Keratinocyte (primary cell): ENCODE data around the gene ATP5F1D. TPM values are rescaled to one million over a fixed set of nuclear protein-coding genes. Genes with fewer than 3 reads are reported as not detected.

Experiments
- DNase-seq: peaks from one replicate; pipeline ENCODE4 v3.0.0-alpha.2; 2011; ENCODE audit warnings: low read depth, missing footprints, low spot score
- FAIRE-seq: peaks from 2 replicates; lab custom pipeline; 2011; peaks lifted over from hg19 to GRCh38; lab: Jason Lieb, UNC
- H2AFZ ChIP-seq: 2 replicates; pipeline ENCODE4 v1.6.0; 2012; ENCODE audit warnings: low read length, control low read depth, inconsistent platforms; ENCODE audit not compliant: control insufficient read depth
- H3K27ac ChIP-seq: 2 replicates; pipeline ENCODE4 v1.5.1; 2011; ENCODE audit warnings: low read length; ENCODE audit not compliant: control insufficient read depth, insufficient read depth
- H3K27me3 ChIP-seq: 3 replicates; pipeline ENCODE4 v1.6.0; 2011; ENCODE audit warnings: low read length; ENCODE audit not compliant: control insufficient read depth, insufficient read depth; ENCODE audit errors: extremely low read depth
- H3K36me3 ChIP-seq, 2 experiments: 2 replicates in 1 of 2; 3 replicates in 1 of 2; pipeline ENCODE4 v1.5.1; 2011; ENCODE audit warnings: low read length in 2 of 2, mild to moderate bottlenecking in 1 of 2; ENCODE audit not compliant: control insufficient read depth in 2 of 2, insufficient read depth in 2 of 2; ENCODE audit errors: extremely low read depth in 1 of 2
- H3K4me1 ChIP-seq: 3 replicates; pipeline ENCODE4 v1.5.1; 2011; ENCODE audit warnings: low read length; ENCODE audit not compliant: control insufficient read depth, insufficient read depth; ENCODE audit errors: extremely low read depth
- H3K4me2 ChIP-seq: 3 replicates; pipeline ENCODE4 v1.6.0; 2011; ENCODE audit warnings: low read depth, low read length; ENCODE audit not compliant: control insufficient read depth, insufficient read depth; ENCODE audit errors: extremely low read depth
- H3K4me3 ChIP-seq, 3 experiments: fragments of 200-600 bp in 1 of 3; sonication (generic) in 1 of 3; 2 replicates in 2 of 3; 3 replicates in 1 of 3; pipeline ENCODE4 v1.5.1; 2011 to 2016; ENCODE audit warnings: low read length in 3 of 3, mild to moderate bottlenecking in 3 of 3, control low read depth in 2 of 3, inconsistent platforms in 1 of 3, low read depth in 1 of 3, mixed read lengths in 1 of 3, mixed run types in 1 of 3, moderate library complexity in 1 of 3; ENCODE audit not compliant: control insufficient read depth in 2 of 3, insufficient read depth in 2 of 3; ENCODE audit errors: extremely low read depth in 1 of 3
- H3K79me2 ChIP-seq: 2 replicates; pipeline ENCODE4 v1.6.0; 2012; ENCODE audit warnings: low read length; ENCODE audit not compliant: control insufficient read depth, insufficient read depth
- H3K9ac ChIP-seq: 3 replicates; pipeline ENCODE4 v1.6.0; 2011; ENCODE audit warnings: low read length; ENCODE audit not compliant: control insufficient read depth, insufficient read depth; ENCODE audit errors: extremely low read depth
- H3K9me1 ChIP-seq: 3 replicates; pipeline ENCODE4 v1.6.0; 2011; ENCODE audit warnings: low read length; ENCODE audit not compliant: control insufficient read depth, insufficient read depth; ENCODE audit errors: extremely low read depth
- H3K9me3 ChIP-seq: 2 replicates; pipeline ENCODE4 v1.5.1; 2012; ENCODE audit warnings: low read depth, low read length; ENCODE audit not compliant: control insufficient read depth
- H4K20me1 ChIP-seq: 3 replicates; pipeline ENCODE4 v1.6.0; 2011; ENCODE audit warnings: low read length; ENCODE audit not compliant: control insufficient read depth, insufficient read depth; ENCODE audit errors: extremely low read depth
- EZH2 ChIP-seq: IDR thresholded peaks from one replicate; pipeline ENCODE4 v1.6.1; 2012; ENCODE audit warnings: inconsistent platforms, mild to moderate bottlenecking, low read length, moderate library complexity
- dilution Hi-C: fragments of 300-500 bp; cut with MboI; formaldehyde crosslinking; loops from one replicate; pipeline ENCODE4 v1.7.0; 2020; ENCODE audit warnings: low sequenced_read_pairs; ENCODE audit not compliant: extremely low pct_ligation_motif_present
- polyA plus RNA-seq, 5 experiments: library from polyadenylated mRNA; depleted of rRNA in 3 of 5; stranded (reverse) in 3 of 5; stranded (forward) in 1 of 5; unstranded in 1 of 5; fragments of >200 nt; gene quantifications; 1 replicate in 1 of 5; 2 replicates in 3 of 5; 3 replicates in 1 of 5; pipeline versions ENCODE4 v1.2.1 to v1.2.3, GENCODE V29; 2011 to 2012; ENCODE audit warnings: missing spikeins in 2 of 5, low read depth in 1 of 5, low replicate concordance in 1 of 5
- TF ChIP-seq, protein P1 (sequence below), 3 experiments: IDR thresholded peaks in 1 of 3; conservative IDR thresholded peaks in 1 of 3; optimal IDR thresholded peaks in 1 of 3; 2 replicates in 2 of 3; 3 replicates in 1 of 3; pipeline versions ENCODE3 to v1.5.1; 2011; ENCODE audit warnings: low read length in 3 of 3, mild to moderate bottlenecking in 3 of 3, moderate library complexity in 2 of 3, control low read depth in 1 of 3, inconsistent platforms in 1 of 3; ENCODE audit not compliant: insufficient read depth in 2 of 3; ENCODE audit errors: extremely low read depth in 1 of 3

The ATP5F1D gene
- polyA plus RNA-seq, 1 donor (not counting 4 experiments of a cell fraction or from before 2014, with no cell fraction given): 51.3 TPM

DNA sequence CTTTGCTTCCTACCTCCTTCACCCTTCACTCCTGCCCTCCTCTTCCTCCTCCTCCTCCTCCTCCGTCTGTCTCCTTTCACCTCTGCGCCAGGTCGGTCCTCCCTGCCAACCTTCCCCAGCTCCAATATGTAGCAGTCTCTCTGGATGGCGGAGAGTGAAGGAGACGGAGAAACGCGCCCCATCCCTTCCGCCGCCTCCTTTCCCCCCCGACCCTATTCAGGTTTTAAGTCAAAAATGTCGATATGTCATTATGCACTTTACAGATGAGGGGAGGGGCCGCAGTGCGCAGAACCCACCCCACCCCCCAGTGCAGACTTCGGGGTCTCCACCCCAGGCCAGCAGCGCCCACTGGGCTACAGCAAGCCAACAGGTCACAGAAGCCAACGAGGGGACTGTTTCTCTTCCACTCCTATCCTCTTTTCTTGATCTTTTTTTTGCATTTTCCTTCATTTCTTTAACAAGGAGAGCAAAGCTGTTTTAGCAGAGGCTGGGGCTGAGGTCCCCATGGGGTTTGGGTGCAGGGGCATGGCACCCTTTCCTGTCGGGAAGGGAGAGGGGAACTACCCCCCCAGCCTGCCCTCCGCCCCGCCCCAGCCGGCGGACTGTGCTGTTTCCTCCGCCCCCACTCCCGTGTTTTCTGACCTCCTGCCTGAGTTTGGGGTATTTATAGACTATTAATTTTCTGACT, 16.1 kb downstream of the ATP5F1D start:
- DNase-seq (no peak), FAIRE-seq (no peak)
- H2AFZ ChIP-seq: no peak overlapping the region
- H4K20me1 ChIP-seq: peaks cover 18% of the 10 kb centered on the region
- H3K4me1 ChIP-seq: peaks cover 55% of the 10 kb centered on the region
- no peaks in the 10 kb centered on the region for H3K9me3 ChIP-seq
- peak overlapping the region; percentile 16 for H3K4me2 ChIP-seq
- dilution Hi-C loops: no loop called here
- H3K79me2 ChIP-seq: peaks cover 44% of the 10 kb centered on the region
- no peak overlapping the region for H3K4me3 ChIP-seq
- no peak overlapping the region for H3K27ac ChIP-seq
- peaks cover 28 to 46% of the 10 kb centered on the region in 2 experiments for H3K36me3 ChIP-seq
- TF ChIP-seq EZH2: no peak
- TF ChIP-seq, protein P1, sequence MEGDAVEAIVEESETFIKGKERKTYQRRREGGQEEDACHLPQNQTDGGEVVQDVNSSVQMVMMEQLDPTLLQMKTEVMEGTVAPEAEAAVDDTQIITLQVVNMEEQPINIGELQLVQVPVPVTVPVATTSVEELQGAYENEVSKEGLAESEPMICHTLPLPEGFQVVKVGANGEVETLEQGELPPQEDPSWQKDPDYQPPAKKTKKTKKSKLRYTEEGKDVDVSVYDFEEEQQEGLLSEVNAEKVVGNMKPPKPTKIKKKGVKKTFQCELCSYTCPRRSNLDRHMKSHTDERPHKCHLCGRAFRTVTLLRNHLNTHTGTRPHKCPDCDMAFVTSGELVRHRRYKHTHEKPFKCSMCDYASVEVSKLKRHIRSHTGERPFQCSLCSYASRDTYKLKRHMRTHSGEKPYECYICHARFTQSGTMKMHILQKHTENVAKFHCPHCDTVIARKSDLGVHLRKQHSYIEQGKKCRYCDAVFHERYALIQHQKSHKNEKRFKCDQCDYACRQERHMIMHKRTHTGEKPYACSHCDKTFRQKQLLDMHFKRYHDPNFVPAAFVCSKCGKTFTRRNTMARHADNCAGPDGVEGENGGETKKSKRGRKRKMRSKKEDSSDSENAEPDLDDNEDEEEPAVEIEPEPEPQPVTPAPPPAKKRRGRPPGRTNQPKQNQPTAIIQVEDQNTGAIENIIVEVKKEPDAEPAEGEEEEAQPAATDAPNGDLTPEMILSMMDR (optimal IDR thresholded peaks at IDR 0.05 in 1 of 3, IDR thresholded peaks at IDR 0.05 in 1 of 3, conservative IDR thresholded peaks at IDR 0.05 in 1 of 3; ENCODE audit: extremely low read depth in 1 of 3, insufficient read depth in 2 of 3, low read length in 3 of 3): no peak
- peak overlapping the region; percentile 15 for H3K9ac ChIP-seq
- H3K9me1 ChIP-seq: no peaks in the 10 kb centered on the region
- H3K27me3 ChIP-seq: no peaks in the 10 kb centered on the region

DNA sequence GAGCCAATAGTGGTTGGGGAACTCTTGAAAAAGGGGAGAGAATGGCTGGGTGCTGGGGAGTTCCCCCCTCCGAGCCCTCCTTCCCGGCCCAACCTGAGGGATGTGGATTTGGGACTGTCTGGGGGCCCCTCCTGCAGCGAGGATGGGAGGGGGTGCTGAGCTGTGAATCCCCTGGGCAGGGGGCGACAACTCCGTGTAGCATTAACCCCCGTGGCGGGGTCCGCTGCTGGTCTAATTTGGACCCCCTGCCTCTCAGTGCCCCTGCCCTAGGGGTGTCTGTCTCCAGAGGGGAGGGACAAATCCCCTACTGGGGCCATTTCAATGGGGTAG, 16.6 kb downstream of the ATP5F1D start:
- Histone ChIP-seq H2AFZ (no peak overlapping the region), H3K4me1 (peaks cover 61% of the 10 kb centered on the region), H4K20me1 (peaks cover 18% of the 10 kb centered on the region), H3K36me3 (peaks cover 28 to 46% of the 10 kb centered on the region in 2 experiments), H3K27me3 (no peaks in the 10 kb centered on the region), H3K79me2 (peaks cover 44% of the 10 kb centered on the region), H3K9me3 (no peaks in the 10 kb centered on the region), H3K4me3 (no peak overlapping the region), H3K27ac (no peak overlapping the region), H3K9me1 (no peaks in the 10 kb centered on the region), H3K4me2 (peak overlapping the region; percentile 16), H3K9ac (peak overlapping the region; percentile 15)
- dilution Hi-C loops: no loop called here
- DNase-seq (no peak), FAIRE-seq (no peak)
- TF ChIP-seq EZH2: no peak
- TF ChIP-seq, protein P1 (optimal IDR thresholded peaks at IDR 0.05 in 1 of 3, IDR thresholded peaks at IDR 0.05 in 1 of 3, conservative IDR thresholded peaks at IDR 0.05 in 1 of 3; ENCODE audit: extremely low read depth in 1 of 3, insufficient read depth in 2 of 3, low read length in 3 of 3): no peak
